Activated naive CD8-positive, alpha-beta T cell (primary cell): Measurements from ENCODE around the gene ZNF385B.
"Not testable (repeated sequence)": the region's sequence is repeated elsewhere in the genome, so short reads cannot be mapped to it uniquely, and the experiment has no call there.

Source experiments
- H3K27ac Mint-ChIP-seq: one replicate; pipeline ENCODE4 v1.8.0; 2021; ENCODE audit warnings: mixed read lengths
- H3K27me3 Mint-ChIP-seq: one replicate; pipeline ENCODE4 v1.8.0; 2021; ENCODE audit warnings: mixed read lengths
- H3K36me3 Mint-ChIP-seq: one replicate; pipeline ENCODE4 v1.8.0; 2021; ENCODE audit warnings: mixed read lengths
- H3K4me1 Mint-ChIP-seq: one replicate; pipeline ENCODE4 v1.8.0; 2021; ENCODE audit warnings: low read depth, mixed read lengths
- H3K4me3 Mint-ChIP-seq: one replicate; pipeline ENCODE4 v1.8.0; 2021; ENCODE audit warnings: mild to moderate bottlenecking, mixed read lengths
- H3K9me3 Mint-ChIP-seq: one replicate; pipeline ENCODE4 v1.8.0; 2021; ENCODE audit warnings: low read depth, mixed read lengths

The ZNF385B gene

DNA sequence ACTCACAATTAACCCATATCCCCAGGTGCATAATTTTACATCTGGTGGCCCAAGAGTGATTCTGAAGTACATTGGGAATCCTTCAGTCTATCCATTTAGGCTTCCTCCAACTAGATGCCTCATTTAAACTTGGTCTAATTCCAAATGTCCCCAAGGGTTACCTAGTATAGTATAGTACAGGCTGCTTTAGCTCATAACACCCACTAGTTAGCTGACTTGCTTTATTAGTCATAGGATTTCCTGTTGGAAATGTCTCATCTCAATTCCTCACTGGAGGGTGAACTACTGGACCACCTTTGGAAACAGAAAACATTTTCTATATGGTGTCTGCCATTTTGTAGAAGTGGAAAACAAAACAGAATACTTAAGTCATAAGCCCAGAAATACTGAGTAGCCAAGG is 394.3 kb downstream of the ZNF385B start:
- Mint-ChIP-seq H3K4me1 (no peaks in the 10 kb centered on the region), H3K36me3 (no peaks in the 10 kb centered on the region), H3K4me3 (no peak overlapping the region), H3K9me3 (no peaks in the 10 kb centered on the region), H3K27me3 (peaks cover 9% of the 10 kb centered on the region), H3K27ac (no peak overlapping the region)

GRCh38 chr2:179461420-179461819 is 400.0 kb downstream of the ZNF385B start:
- no peak overlapping the region for H3K27ac Mint-ChIP-seq

GRCh38 chr2:179460181-179460929 is 401.1 kb downstream of the ZNF385B start:
- no peak overlapping the region for H3K27ac Mint-ChIP-seq
- H3K36me3 Mint-ChIP-seq, result no peaks in the 10 kb centered on the region
- H3K4me1 Mint-ChIP-seq, result peaks cover 4% of the 10 kb centered on the region
- H3K9me3 Mint-ChIP-seq, result peaks cover 4% of the 10 kb centered on the region
- H3K27me3 Mint-ChIP-seq, result peaks cover 6% of the 10 kb centered on the region
- H3K4me3 Mint-ChIP-seq, result no peak overlapping the region

More at GRCh38 chr2:179461420-179461819, 400.0 kb downstream of the ZNF385B start:
- Mint-ChIP-seq H3K9me3 (peaks cover 4% of the 10 kb centered on the region), H3K27me3 (peaks cover 7% of the 10 kb centered on the region), H3K4me1 (peaks cover 4% of the 10 kb centered on the region), H3K4me3 (no peak overlapping the region), H3K36me3 (no peaks in the 10 kb centered on the region)

DNA sequence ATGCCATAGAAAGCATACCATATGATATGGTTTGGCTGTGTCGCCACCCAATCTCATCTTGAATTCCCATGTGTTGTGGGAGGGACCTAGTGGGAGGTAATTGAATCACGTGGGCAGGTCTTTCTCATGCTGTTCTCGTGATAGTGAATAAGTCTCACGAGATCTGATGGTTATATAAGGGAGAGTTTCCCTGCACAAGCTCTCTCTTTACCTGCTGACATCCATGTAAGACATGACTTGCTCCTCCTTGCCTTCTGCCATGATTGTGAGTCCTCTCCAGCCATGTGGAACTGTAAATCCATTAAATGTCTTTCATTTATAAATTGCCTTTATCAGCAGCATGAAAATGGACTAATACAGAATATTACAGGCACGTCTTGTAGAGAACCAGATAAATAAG is 403.3 kb downstream of the ZNF385B start:
- not testable (repeated sequence) for H3K27me3 Mint-ChIP-seq, H3K4me1 Mint-ChIP-seq, H3K36me3 Mint-ChIP-seq, H3K27ac Mint-ChIP-seq, H3K4me3 Mint-ChIP-seq, H3K9me3 Mint-ChIP-seq

- no peaks in the 10 kb centered on the region for H3K36me3 Mint-ChIP-seq
- no peak overlapping the region for H3K27ac Mint-ChIP-seq
- peaks cover 4% of the 10 kb centered on the region for H3K4me1 Mint-ChIP-seq
- H3K4me3 Mint-ChIP-seq, result no peak overlapping the region
- peaks cover 1% of the 10 kb centered on the region for H3K27me3 Mint-ChIP-seq
- H3K9me3 Mint-ChIP-seq, result peaks cover 4% of the 10 kb centered on the region
Measured at GRCh38 chr2:179455824-179456223, 405.6 kb downstream of the ZNF385B start.

DNA sequence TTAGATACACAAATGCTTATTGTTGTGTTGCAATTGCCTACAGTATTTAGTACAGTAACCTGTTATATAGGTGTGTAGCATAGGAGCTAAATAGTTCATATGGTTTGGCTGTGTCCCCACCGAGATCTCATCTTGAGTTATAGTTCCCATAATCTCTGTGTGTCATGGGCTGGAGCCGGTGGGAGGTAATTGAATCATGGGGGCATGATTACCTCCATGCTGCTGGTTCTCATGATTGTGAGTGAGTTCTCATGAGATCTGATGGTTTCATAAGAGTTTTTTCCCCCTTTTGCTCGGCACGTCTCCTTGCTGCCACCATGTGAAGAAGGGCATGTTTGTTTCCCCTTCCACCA is 406.3 kb downstream of the ZNF385B start:
- Mint-ChIP-seq H3K4me1 (peaks cover under 1% of the 10 kb centered on the region), H3K27me3 (peaks cover 1% of the 10 kb centered on the region), H3K9me3 (peaks cover 4% of the 10 kb centered on the region), H3K36me3 (no peaks in the 10 kb centered on the region), H3K27ac (no peak overlapping the region), H3K4me3 (no peak overlapping the region)

DNA sequence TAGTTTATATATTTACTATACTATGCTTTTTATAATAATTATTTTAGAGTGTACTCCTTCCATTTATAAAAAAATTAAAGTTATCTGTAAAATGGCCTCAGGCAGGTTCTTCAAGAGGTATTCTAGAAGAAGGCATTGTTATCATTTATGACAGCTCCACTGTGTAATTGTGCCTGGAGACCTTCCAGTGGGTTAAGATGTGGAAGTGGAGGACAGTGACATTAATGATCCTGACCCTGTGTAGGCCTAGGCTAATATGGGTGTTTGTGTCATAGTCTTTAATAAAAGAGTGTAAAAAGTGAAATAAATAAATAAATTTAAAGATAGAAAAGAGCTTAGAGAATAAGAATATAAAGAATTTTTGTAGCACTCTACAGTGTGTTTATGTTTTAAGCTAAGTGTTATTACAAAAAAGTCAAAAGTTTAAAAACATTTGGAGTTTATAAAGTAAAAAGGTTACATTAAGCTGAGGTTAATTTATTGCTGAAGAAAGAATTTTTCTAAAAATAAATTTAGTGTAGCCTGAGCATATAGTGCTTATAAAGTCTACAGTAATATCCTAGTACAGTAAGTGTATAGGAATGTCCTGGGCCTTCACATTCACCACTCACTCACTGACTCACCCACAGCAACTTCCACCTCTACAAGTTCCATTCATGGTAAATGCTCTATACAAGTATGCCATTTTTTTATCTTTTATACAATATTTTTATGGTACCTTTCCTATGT is 406.8 kb downstream of the ZNF385B start:
- Mint-ChIP-seq H3K9me3 (peaks cover 4% of the 10 kb centered on the region), H3K27ac (no peak overlapping the region), H3K4me3 (no peak overlapping the region), H3K4me1 (no peaks in the 10 kb centered on the region), H3K36me3 (no peaks in the 10 kb centered on the region), H3K27me3 (peaks cover 1% of the 10 kb centered on the region)

- Mint-ChIP-seq H3K9me3 (no peaks in the 10 kb centered on the region), H3K27me3 (peaks cover 1% of the 10 kb centered on the region), H3K36me3 (no peaks in the 10 kb centered on the region), H3K4me1 (no peaks in the 10 kb centered on the region), H3K4me3 (no peak overlapping the region), H3K27ac (no peak overlapping the region)
Measured at GRCh38 chr2:179449010-179449409, 412.4 kb downstream of the ZNF385B start.

- Mint-ChIP-seq H3K4me1 (no peaks in the 10 kb centered on the region), H3K27ac (no peak overlapping the region), H3K36me3 (no peaks in the 10 kb centered on the region), H3K27me3 (peaks cover 1% of the 10 kb centered on the region), H3K9me3 (no peaks in the 10 kb centered on the region), H3K4me3 (no peak overlapping the region)
Measured at GRCh38 chr2:179447839-179448447, 413.5 kb downstream of the ZNF385B start.

DNA sequence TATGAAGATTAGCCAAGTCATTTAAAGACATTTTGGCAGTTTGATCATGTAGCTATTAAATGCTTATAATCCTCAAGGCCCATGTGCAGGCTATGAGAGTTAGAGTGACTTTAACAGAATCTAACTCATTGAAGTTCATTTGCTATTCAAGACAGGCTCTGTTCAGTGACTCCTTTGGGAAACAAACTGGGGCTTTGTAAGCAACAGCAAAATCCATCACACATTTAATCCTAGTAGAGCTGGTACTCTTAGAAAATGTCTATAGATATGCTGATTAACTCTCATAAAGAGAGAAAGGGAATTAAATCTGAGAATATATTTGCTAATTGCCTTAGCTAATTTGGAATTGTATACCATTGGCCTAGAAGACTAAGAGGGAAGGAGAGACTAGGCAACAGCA is 414.0 kb downstream of the ZNF385B start:
- H3K4me1 Mint-ChIP-seq, result no peaks in the 10 kb centered on the region
- no peaks in the 10 kb centered on the region for H3K36me3 Mint-ChIP-seq

GRCh38 chr2:179446476-179447141 is 414.8 kb downstream of the ZNF385B start:
- Mint-ChIP-seq H3K27me3 (peaks cover 1% of the 10 kb centered on the region), H3K4me3 (no peak overlapping the region), H3K27ac (no peak overlapping the region), H3K4me1 (no peaks in the 10 kb centered on the region), H3K36me3 (no peaks in the 10 kb centered on the region), H3K9me3 (no peaks in the 10 kb centered on the region)

More for the DNA sequence above, 414.0 kb downstream of the ZNF385B start:
- no peaks in the 10 kb centered on the region for H3K9me3 Mint-ChIP-seq
- H3K4me3 Mint-ChIP-seq, result no peak overlapping the region
- no peak overlapping the region for H3K27ac Mint-ChIP-seq
- peaks cover 1% of the 10 kb centered on the region for H3K27me3 Mint-ChIP-seq

DNA sequence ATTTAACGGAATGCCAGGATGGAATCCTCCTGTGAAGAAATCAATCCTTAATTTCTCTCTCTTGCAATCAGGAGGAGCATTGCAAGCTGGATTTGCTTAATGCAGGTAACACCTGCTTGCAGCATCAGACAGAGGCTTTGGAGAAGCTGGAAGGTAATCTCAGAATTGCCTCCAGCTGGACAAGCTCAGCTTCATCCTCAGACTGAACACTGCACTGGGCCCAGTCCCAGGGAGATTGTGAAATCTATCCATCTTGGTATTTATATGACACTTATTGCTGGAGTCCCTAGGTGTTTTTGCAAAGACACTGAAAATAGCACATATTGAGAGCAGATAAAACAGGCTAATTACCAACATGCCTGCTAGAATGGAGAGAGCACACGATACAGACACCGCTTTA is 417.4 kb downstream of the ZNF385B start:
- Mint-ChIP-seq H3K4me1 (no peaks in the 10 kb centered on the region), H3K27me3 (peaks cover 7% of the 10 kb centered on the region), H3K36me3 (no peaks in the 10 kb centered on the region), H3K4me3 (no peak overlapping the region), H3K9me3 (no peaks in the 10 kb centered on the region), H3K27ac (no peak overlapping the region)

DNA sequence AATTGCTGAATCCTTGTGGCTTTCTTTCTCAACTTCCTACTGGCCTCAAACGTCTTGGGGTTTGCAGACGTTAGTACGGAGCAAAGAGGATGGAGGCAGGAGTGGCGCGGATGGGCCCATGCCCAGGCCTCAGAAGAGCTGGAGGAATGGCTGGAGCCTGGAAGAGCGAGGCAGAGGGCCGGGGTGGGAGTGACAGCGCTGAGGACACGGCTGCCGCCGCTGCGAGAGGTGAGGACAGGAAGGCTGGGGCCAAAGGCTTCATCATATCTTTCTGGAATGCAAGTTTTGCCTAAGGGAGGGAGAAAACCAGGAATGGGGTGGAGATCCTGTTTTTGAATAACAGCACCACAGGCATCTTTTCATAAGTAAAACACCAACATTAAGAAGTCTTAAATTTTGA is 418.2 kb downstream of the ZNF385B start:
- H3K27ac Mint-ChIP-seq, result no peak overlapping the region
- H3K36me3 Mint-ChIP-seq, result no peaks in the 10 kb centered on the region
- peaks cover 10% of the 10 kb centered on the region for H3K27me3 Mint-ChIP-seq
- no peak overlapping the region for H3K4me3 Mint-ChIP-seq
- no peaks in the 10 kb centered on the region for H3K9me3 Mint-ChIP-seq
- H3K4me1 Mint-ChIP-seq, result no peaks in the 10 kb centered on the region

DNA sequence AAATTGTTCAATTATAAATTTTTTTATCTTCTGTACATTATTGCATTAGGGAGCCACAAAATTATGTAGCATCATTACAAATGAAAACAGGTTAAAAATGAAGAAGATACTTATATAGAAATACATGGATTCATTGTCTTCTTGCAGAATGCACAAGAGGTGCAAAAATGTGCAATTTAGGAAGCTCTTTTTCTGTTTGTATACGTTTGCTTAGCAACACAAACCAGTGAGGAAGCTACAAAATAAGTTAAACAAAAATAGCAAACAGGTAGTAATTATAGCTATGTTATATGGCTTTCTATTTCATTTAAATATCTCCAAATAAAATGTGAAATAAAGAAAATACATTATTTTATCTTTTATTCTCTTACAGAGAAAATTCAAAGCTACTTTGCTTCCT is 419.2 kb downstream of the ZNF385B start:
- Mint-ChIP-seq H3K4me1 (no peaks in the 10 kb centered on the region), H3K27ac (no peak overlapping the region), H3K4me3 (no peak overlapping the region), H3K27me3 (peaks cover 10% of the 10 kb centered on the region), H3K9me3 (no peaks in the 10 kb centered on the region), H3K36me3 (no peaks in the 10 kb centered on the region)

GRCh38 chr2:179441551-179441950 is 419.9 kb downstream of the ZNF385B start:
- no peak overlapping the region for H3K4me3 Mint-ChIP-seq
- H3K27me3 Mint-ChIP-seq, result peaks cover 10% of the 10 kb centered on the region
- no peaks in the 10 kb centered on the region for H3K36me3 Mint-ChIP-seq
- no peaks in the 10 kb centered on the region for H3K4me1 Mint-ChIP-seq
- H3K27ac Mint-ChIP-seq, result no peak overlapping the region
- no peaks in the 10 kb centered on the region for H3K9me3 Mint-ChIP-seq
